Measurements from ENCODE around the gene TMOD2.

TMOD2 gene

GRCh38 chr15:51803965-51804364 is 52.6 kb downstream of the TMOD2 start:
- Histone ChIP-seq H3K9me3 (ENCODE audit: insufficient read depth, low read depth, low read length) (no peaks in the 10 kb centered on the region), H3K36me3 (ENCODE audit: insufficient read depth, low read length) (peaks cover 7% of the 10 kb centered on the region; the same call in 1 of the 2 replicates), H4K20me1 (ENCODE audit: insufficient read depth, low read length, poor library complexity, severe bottlenecking) (no peaks in the 10 kb centered on the region), H3F3A (ENCODE audit: low read depth) (no peaks in the 10 kb centered on the region), H3K4me2 (ENCODE audit: low read depth, low read length, poor library complexity, severe bottlenecking) (no peak overlapping the region), H2AFZ (ENCODE audit: low read length) (no peak overlapping the region), H3K79me2 (ENCODE audit: insufficient read depth, low read length) (no peaks in the 10 kb centered on the region), H3K4me3 (ENCODE audit: low read length, poor library complexity, severe bottlenecking) (no peak overlapping the region), H3K9ac (ENCODE audit: low read depth, low read length, poor library complexity, severe bottlenecking) (no peak overlapping the region), H3K27me3 (ENCODE audit: insufficient read depth, low read length, poor library complexity, severe bottlenecking) (no peaks in the 10 kb centered on the region), H3K4me1 (ENCODE audit: insufficient read depth, low read length, poor library complexity, severe bottlenecking) (no peaks in the 10 kb centered on the region), H3K9me2 (replicated peaks; ENCODE audit: low read depth, low read length) (no peaks in the 10 kb centered on the region)
- TF ChIP-seq EZH2phosphoT487 (IDR thresholded peaks at IDR 0.05; ENCODE audit: borderline replicate concordance) (no peak), CTCF (conservative IDR thresholded peaks at IDR 0.05; ENCODE audit: low read length) (no peak)

GRCh38 chr15:51806123-51806522 is 54.7 kb downstream of the TMOD2 start:
- Histone ChIP-seq H3K4me1 (ENCODE audit: insufficient read depth, low read length, poor library complexity, severe bottlenecking) (no peaks in the 10 kb centered on the region), H3K9ac (ENCODE audit: low read depth, low read length, poor library complexity, severe bottlenecking) (no peak overlapping the region), H3F3A (ENCODE audit: low read depth) (no peaks in the 10 kb centered on the region), H3K27me3 (ENCODE audit: insufficient read depth, low read length, poor library complexity, severe bottlenecking) (no peaks in the 10 kb centered on the region), H3K4me3 (ENCODE audit: low read length, poor library complexity, severe bottlenecking) (no peak overlapping the region), H3K9me2 (replicated peaks; ENCODE audit: low read depth, low read length) (no peaks in the 10 kb centered on the region), H3K9me3 (ENCODE audit: insufficient read depth, low read depth, low read length) (no peaks in the 10 kb centered on the region), H3K36me3 (ENCODE audit: insufficient read depth, low read length) (peaks cover 7% of the 10 kb centered on the region; the same call in 1 of the 2 replicates), H2AFZ (ENCODE audit: low read length) (no peak overlapping the region), H3K4me2 (ENCODE audit: low read depth, low read length, poor library complexity, severe bottlenecking) (no peak overlapping the region), H3K79me2 (ENCODE audit: insufficient read depth, low read length) (no peaks in the 10 kb centered on the region), H4K20me1 (ENCODE audit: insufficient read depth, low read length, poor library complexity, severe bottlenecking) (no peaks in the 10 kb centered on the region)
- no peak for TF ChIP-seq EZH2phosphoT487 (IDR thresholded peaks at IDR 0.05; ENCODE audit: borderline replicate concordance)
- no peak for TF ChIP-seq CTCF (conservative IDR thresholded peaks at IDR 0.05; ENCODE audit: low read length)

GRCh38 chr15:51809457-51809856 is 58.1 kb downstream of the TMOD2 start:
- Histone ChIP-seq H3K4me2 (ENCODE audit: low read depth, low read length, poor library complexity, severe bottlenecking) (no peak overlapping the region), H3K4me1 (ENCODE audit: insufficient read depth, low read length, poor library complexity, severe bottlenecking) (no peaks in the 10 kb centered on the region), H2AFZ (ENCODE audit: low read length) (no peak overlapping the region), H3K79me2 (ENCODE audit: insufficient read depth, low read length) (no peaks in the 10 kb centered on the region), H3K36me3 (ENCODE audit: insufficient read depth, low read length) (peaks cover 7% of the 10 kb centered on the region; the same call in 1 of the 2 replicates), H3K27me3 (ENCODE audit: insufficient read depth, low read length, poor library complexity, severe bottlenecking) (no peaks in the 10 kb centered on the region), H3K9me2 (replicated peaks; ENCODE audit: low read depth, low read length) (no peaks in the 10 kb centered on the region), H3K9ac (ENCODE audit: low read depth, low read length, poor library complexity, severe bottlenecking) (no peak overlapping the region), H3F3A (ENCODE audit: low read depth) (no peaks in the 10 kb centered on the region), H3K4me3 (ENCODE audit: low read length, poor library complexity, severe bottlenecking) (no peak overlapping the region), H4K20me1 (ENCODE audit: insufficient read depth, low read length, poor library complexity, severe bottlenecking) (no peaks in the 10 kb centered on the region), H3K9me3 (ENCODE audit: insufficient read depth, low read depth, low read length) (no peaks in the 10 kb centered on the region)
- TF ChIP-seq EZH2phosphoT487 (IDR thresholded peaks at IDR 0.05; ENCODE audit: borderline replicate concordance), result no peak
- no peak for TF ChIP-seq CTCF (conservative IDR thresholded peaks at IDR 0.05; ENCODE audit: low read length)

Measured in Loucy (cell line).